ENCODE measurements around the gene TSPAN18. TPM values are rescaled to one million over a fixed set of nuclear protein-coding genes. Genes with fewer than 3 reads are reported as not detected.

TSPAN18 gene
- total and polyA plus RNA-seq, 2 donors: 2.2 to 2.6 TPM

DNA sequence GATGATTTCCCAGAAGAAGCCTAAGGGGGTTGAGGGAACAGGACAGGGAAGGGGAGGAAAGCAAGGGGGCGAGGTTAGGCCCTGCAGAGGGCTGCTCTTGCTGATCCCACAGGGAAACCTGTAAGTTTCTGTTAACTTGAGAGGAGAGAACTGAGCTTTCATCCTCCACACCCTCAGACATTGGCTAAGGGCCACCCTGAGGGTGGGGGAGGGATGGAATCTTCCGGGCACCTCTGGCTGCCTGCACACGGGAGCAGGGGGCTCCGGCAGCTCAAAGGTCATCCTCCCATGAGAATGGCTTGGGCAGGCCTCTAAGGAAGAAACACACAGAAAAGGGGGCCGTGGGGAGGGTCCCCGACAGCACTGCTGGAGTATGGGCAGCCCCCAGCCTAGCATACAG lies 108.1 kb downstream of the TSPAN18 start:
- DNase-seq (ENCODE audit: low read depth in 6 of 9, low spot score in 9 of 9): no peak
- no peaks in the 10 kb centered on the region for H3K27me3 ChIP-seq (ENCODE audit: control insufficient read depth in 2 of 2, insufficient read depth in 1 of 2, low read length in 1 of 2)
- H3K36me3 ChIP-seq (ENCODE audit: control insufficient read depth in 2 of 2, insufficient read depth in 2 of 2, low read length in 1 of 2): no peaks in the 10 kb centered on the region
- 95% methylated on average over 6 of the region's 6 CpGs for WGBS
- no peak overlapping the region for H3K4me3 ChIP-seq (ENCODE audit: low read length in 2 of 2)
- H3K9me3 ChIP-seq (ENCODE audit: control insufficient read depth in 2 of 2, insufficient read depth in 1 of 2, low read length in 1 of 2): no peaks in the 10 kb centered on the region
- peaks cover 0 to 3% of the 10 kb centered on the region in 2 donors for H3K4me1 ChIP-seq (ENCODE audit: control insufficient read depth in 2 of 2, insufficient read depth in 2 of 2, low read length in 2 of 2)
- no peak overlapping the region for H3K27ac ChIP-seq (ENCODE audit: low read depth in 1 of 2, low read length in 1 of 2)

DNA sequence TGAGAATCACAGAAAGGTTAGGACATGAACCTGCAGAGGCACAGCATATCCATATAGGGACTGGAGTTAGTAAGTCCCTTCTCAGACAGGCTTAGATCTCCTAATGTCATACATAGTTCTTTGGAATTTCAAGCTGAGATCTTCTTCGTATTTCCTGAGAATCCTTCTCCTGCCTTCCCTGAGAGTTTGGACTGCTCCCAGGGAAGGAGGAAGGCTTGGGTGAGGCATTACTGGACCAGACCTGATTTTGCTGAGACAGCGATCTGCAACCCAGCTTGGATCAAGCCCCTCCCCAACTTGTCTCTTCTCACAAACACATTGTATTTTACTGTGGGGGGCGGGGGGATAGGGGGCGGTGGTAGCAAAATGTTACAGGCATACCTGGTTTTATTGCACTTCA lies 108.5 kb downstream of the TSPAN18 start:
- Histone ChIP-seq H3K4me3 (ENCODE audit: low read length in 2 of 2) (no peak overlapping the region), H3K27me3 (ENCODE audit: control insufficient read depth in 2 of 2, insufficient read depth in 1 of 2, low read length in 1 of 2) (no peaks in the 10 kb centered on the region), H3K36me3 (ENCODE audit: control insufficient read depth in 2 of 2, insufficient read depth in 2 of 2, low read length in 1 of 2) (no peaks in the 10 kb centered on the region), H3K4me1 (ENCODE audit: control insufficient read depth in 2 of 2, insufficient read depth in 2 of 2, low read length in 2 of 2) (peaks cover 0 to 5% of the 10 kb centered on the region in 2 donors), H3K9me3 (ENCODE audit: control insufficient read depth in 2 of 2, insufficient read depth in 1 of 2, low read length in 1 of 2) (no peaks in the 10 kb centered on the region), H3K27ac (ENCODE audit: low read depth in 1 of 2, low read length in 1 of 2) (no peak overlapping the region)
- WGBS: 93% methylated on average over 4 of the region's 4 CpGs
- DNase-seq (ENCODE audit: low read depth in 6 of 9, low spot score in 9 of 9): no peak

DNA sequence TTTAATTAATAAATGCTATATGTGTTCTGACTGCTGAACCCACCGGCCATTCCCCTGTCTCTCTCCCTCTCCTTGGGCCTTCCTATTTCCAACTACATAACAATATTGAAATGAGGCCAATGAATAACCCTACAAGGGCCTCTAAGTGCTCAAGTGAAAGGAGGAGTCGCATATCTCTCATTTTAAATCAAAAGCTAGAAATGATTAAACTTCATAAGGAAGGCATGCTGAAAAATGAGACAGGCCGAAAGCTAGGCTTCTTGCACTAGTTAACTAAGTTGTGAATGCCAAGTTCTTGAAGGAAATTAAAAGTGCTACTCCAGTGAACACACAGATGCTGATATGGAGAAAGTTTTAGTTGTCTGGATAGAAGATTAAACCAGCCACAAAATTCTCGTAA lies 109.2 kb downstream of the TSPAN18 start:
- Histone ChIP-seq H3K4me1 (ENCODE audit: control insufficient read depth in 2 of 2, insufficient read depth in 2 of 2, low read length in 2 of 2) (peaks cover 0 to 5% of the 10 kb centered on the region in 2 donors), H3K9me3 (ENCODE audit: control insufficient read depth in 2 of 2, insufficient read depth in 1 of 2, low read length in 1 of 2) (no peaks in the 10 kb centered on the region), H3K36me3 (ENCODE audit: control insufficient read depth in 2 of 2, insufficient read depth in 2 of 2, low read length in 1 of 2) (no peaks in the 10 kb centered on the region), H3K27me3 (ENCODE audit: control insufficient read depth in 2 of 2, insufficient read depth in 1 of 2, low read length in 1 of 2) (no peaks in the 10 kb centered on the region), H3K4me3 (ENCODE audit: low read length in 2 of 2) (no peak overlapping the region), H3K27ac (ENCODE audit: low read depth in 1 of 2, low read length in 1 of 2) (no peak overlapping the region)
- 90% methylated on average over 4 of the region's 4 CpGs for WGBS
- no peak for DNase-seq (ENCODE audit: low read depth in 6 of 9, low spot score in 9 of 9)

DNA sequence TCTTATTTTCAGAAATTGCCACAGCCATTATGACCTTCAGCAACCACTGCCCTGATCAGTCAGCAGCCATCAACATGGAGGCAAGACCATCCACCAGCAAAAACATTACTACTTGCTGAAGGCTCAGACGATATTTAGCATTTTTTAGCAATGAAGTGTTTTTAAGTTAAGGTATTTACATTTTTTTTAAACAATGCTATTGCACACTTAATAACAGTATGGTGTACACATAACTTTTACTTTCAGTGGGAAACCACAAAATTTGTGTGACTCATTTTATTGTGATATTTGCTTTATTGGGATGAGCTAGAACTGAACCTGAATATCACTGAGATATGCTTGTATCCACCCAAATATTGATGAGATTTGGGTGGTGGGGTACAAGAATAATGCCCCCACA lies 110.9 kb downstream of the TSPAN18 start:
- 93% methylated on average over 1 of the region's 1 CpG for WGBS
- no peaks in the 10 kb centered on the region for H3K9me3 ChIP-seq (ENCODE audit: control insufficient read depth in 2 of 2, insufficient read depth in 1 of 2, low read length in 1 of 2)
- no peaks in the 10 kb centered on the region for H3K36me3 ChIP-seq (ENCODE audit: control insufficient read depth in 2 of 2, insufficient read depth in 2 of 2, low read length in 1 of 2)
- no peaks in the 10 kb centered on the region for H3K27me3 ChIP-seq (ENCODE audit: control insufficient read depth in 2 of 2, insufficient read depth in 1 of 2, low read length in 1 of 2)
- no peak for DNase-seq (ENCODE audit: low read depth in 6 of 9, low spot score in 9 of 9)
- no peak overlapping the region for H3K27ac ChIP-seq (ENCODE audit: low read depth in 1 of 2, low read length in 1 of 2)
- H3K4me3 ChIP-seq (ENCODE audit: low read length in 2 of 2): no peak overlapping the region
- H3K4me1 ChIP-seq (ENCODE audit: control insufficient read depth in 2 of 2, insufficient read depth in 2 of 2, low read length in 2 of 2): peaks cover 0 to 5% of the 10 kb centered on the region in 2 donors

DNA sequence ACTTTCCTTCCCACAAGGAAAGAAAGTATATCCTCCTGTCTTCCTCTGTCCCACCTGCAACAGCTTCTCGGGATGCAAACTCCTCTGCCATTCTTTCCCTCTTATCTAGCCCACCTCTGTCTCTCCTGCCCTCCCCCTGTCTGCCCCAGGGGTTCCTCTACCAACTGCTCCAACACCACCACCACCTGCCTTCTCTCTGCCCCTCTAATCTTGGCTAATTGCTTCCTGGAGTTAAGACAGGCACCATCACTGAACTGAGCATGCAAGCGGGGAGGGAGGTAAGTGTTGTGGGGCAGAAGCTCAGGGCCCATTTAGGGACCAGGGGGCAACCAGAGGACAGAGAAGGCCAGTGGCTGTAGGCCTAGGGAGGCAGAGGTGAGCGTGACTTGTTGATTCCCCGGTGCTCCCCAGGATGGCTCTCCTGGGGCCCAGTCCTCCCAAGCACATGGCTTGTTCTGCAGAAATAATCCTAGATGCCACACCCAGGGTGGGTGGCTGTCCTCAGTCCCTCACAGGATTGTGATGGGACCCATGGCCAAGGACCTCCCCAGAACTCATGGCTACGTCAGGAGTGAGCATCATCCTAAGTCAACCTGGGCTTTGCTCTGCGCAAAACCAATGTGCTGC lies 112.8 kb downstream of the TSPAN18 start:
- no peak overlapping the region for H3K4me3 ChIP-seq (ENCODE audit: low read length in 2 of 2)
- WGBS: 91% methylated on average over 6 of the region's 6 CpGs
- no peak for DNase-seq (ENCODE audit: low read depth in 6 of 9, low spot score in 9 of 9)

DNA sequence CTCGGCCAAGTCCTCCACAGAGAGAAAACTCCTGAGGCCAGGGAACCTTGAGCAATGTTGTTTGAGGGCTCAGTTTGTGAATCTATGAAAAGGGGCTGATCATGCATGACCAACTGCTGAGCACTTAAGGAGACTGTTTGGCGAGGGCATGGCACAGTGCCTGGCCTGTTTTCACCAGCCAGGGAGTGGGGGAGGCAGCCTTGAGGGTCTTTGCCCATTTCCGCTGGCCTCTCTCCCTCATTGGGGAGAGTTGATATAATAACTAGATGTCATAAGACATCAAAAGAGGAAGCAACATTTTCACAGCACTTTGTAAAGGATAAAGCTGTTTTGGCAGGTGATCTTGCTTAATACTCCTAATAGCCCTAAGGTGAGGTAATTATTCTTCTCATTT lies 113.3 kb downstream of the TSPAN18 start:
- no peak for DNase-seq (ENCODE audit: low read depth in 6 of 9, low spot score in 9 of 9)
- Histone ChIP-seq H3K27ac (ENCODE audit: low read depth in 1 of 2, low read length in 1 of 2) (no peak overlapping the region), H3K27me3 (ENCODE audit: control insufficient read depth in 2 of 2, insufficient read depth in 1 of 2, low read length in 1 of 2) (no peaks in the 10 kb centered on the region), H3K4me1 (ENCODE audit: control insufficient read depth in 2 of 2, insufficient read depth in 2 of 2, low read length in 2 of 2) (peaks cover 0 to 2% of the 10 kb centered on the region in 2 donors), H3K9me3 (ENCODE audit: control insufficient read depth in 2 of 2, insufficient read depth in 1 of 2, low read length in 1 of 2) (no peaks in the 10 kb centered on the region), H3K4me3 (ENCODE audit: low read length in 2 of 2) (no peak overlapping the region), H3K36me3 (ENCODE audit: control insufficient read depth in 2 of 2, insufficient read depth in 2 of 2, low read length in 1 of 2) (no peaks in the 10 kb centered on the region)
- WGBS: 88% methylated on average over 3 of the region's 3 CpGs

More for the DNA sequence above, 112.8 kb downstream of the TSPAN18 start:
- H3K9me3 ChIP-seq (ENCODE audit: control insufficient read depth in 2 of 2, insufficient read depth in 1 of 2, low read length in 1 of 2): no peaks in the 10 kb centered on the region
- no peak overlapping the region for H3K27ac ChIP-seq (ENCODE audit: low read depth in 1 of 2, low read length in 1 of 2)
- H3K36me3 ChIP-seq (ENCODE audit: control insufficient read depth in 2 of 2, insufficient read depth in 2 of 2, low read length in 1 of 2): no peaks in the 10 kb centered on the region
- no peaks in the 10 kb centered on the region for H3K27me3 ChIP-seq (ENCODE audit: control insufficient read depth in 2 of 2, insufficient read depth in 1 of 2, low read length in 1 of 2)
- H3K4me1 ChIP-seq (ENCODE audit: control insufficient read depth in 2 of 2, insufficient read depth in 2 of 2, low read length in 2 of 2): peaks cover 0 to 5% of the 10 kb centered on the region in 2 donors

DNA sequence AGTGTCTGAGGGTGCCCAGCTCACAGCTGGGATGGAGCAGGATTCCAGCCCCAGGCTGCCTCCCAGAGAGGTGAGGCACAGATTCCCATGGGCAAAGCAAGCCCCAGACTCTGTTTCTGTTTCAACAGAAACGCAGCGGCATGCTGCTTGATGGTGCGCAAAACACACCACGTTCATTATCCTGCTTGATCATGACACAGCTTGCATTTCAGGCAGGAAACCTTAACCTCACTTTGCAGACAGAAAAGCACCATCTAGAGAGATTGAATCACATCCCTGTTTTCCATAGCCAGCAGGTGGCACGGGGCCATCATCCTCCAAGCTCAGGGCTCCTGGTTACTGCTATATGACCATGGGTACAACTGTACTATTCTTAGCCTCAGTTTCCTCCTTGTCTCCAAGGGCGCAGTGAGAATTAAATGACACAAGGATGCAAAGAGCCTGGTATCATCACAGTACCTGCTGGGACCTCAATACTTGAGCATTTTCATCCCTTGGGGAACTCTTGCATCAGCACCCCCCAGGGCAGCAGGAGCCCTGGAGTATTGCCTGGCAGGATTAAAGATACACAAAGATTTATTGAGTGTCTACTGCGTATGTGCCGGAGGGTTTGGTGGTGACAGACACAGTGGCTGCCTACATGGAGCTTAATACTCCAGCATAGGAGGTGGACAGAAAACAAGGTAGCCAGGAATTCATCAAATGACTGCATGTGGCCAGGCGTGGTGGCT lies 113.9 kb downstream of the TSPAN18 start:
- no peak overlapping the region for H3K27ac ChIP-seq (ENCODE audit: low read depth in 1 of 2, low read length in 1 of 2)
- H3K27me3 ChIP-seq (ENCODE audit: control insufficient read depth in 2 of 2, insufficient read depth in 1 of 2, low read length in 1 of 2): no peaks in the 10 kb centered on the region
- no peak overlapping the region for H3K4me3 ChIP-seq (ENCODE audit: low read length in 2 of 2)
- no peaks in the 10 kb centered on the region for H3K36me3 ChIP-seq (ENCODE audit: control insufficient read depth in 2 of 2, insufficient read depth in 2 of 2, low read length in 1 of 2)
- DNase-seq (ENCODE audit: low read depth in 6 of 9, low spot score in 9 of 9): no peak
- H3K9me3 ChIP-seq (ENCODE audit: control insufficient read depth in 2 of 2, insufficient read depth in 1 of 2, low read length in 1 of 2): no peaks in the 10 kb centered on the region
- 92% methylated on average over 9 of the region's 9 CpGs for WGBS
- H3K4me1 ChIP-seq (ENCODE audit: control insufficient read depth in 2 of 2, insufficient read depth in 2 of 2, low read length in 2 of 2): peaks cover 0 to 2% of the 10 kb centered on the region in 2 donors

DNA sequence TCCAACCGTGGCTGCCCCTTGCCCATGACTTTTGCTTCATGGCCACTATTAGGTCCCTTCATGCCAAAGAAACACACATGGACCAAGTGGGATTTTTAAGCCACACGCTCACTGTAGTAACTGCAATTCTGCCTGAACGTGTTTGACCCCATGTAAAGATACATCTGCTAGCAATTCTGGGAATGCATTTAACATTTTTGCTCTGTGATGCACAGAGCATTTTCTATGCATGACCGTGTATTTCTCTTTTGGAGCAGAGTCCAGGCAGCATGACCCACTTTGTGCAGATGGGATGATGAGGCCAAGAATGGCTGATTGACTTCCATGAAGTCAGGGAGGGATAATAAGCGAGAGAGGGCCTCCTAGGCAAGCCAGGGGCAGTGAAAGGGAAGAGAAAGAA lies 115.5 kb downstream of the TSPAN18 start:
- peaks cover 0 to 2% of the 10 kb centered on the region in 2 donors for H3K4me1 ChIP-seq (ENCODE audit: control insufficient read depth in 2 of 2, insufficient read depth in 2 of 2, low read length in 2 of 2)
- no peaks in the 10 kb centered on the region for H3K36me3 ChIP-seq (ENCODE audit: control insufficient read depth in 2 of 2, insufficient read depth in 2 of 2, low read length in 1 of 2)
- H3K27ac ChIP-seq (ENCODE audit: low read depth in 1 of 2, low read length in 1 of 2): no peak overlapping the region
- no peak for DNase-seq (ENCODE audit: low read depth in 6 of 9, low spot score in 9 of 9)
- H3K27me3 ChIP-seq (ENCODE audit: control insufficient read depth in 2 of 2, insufficient read depth in 1 of 2, low read length in 1 of 2): no peaks in the 10 kb centered on the region
- 91% methylated on average over 5 of the region's 5 CpGs for WGBS
- peaks cover 0 to 7% of the 10 kb centered on the region in 2 donors for H3K9me3 ChIP-seq (ENCODE audit: control insufficient read depth in 2 of 2, insufficient read depth in 1 of 2, low read length in 1 of 2)
- H3K4me3 ChIP-seq (ENCODE audit: low read length in 2 of 2): no peak overlapping the region

DNA sequence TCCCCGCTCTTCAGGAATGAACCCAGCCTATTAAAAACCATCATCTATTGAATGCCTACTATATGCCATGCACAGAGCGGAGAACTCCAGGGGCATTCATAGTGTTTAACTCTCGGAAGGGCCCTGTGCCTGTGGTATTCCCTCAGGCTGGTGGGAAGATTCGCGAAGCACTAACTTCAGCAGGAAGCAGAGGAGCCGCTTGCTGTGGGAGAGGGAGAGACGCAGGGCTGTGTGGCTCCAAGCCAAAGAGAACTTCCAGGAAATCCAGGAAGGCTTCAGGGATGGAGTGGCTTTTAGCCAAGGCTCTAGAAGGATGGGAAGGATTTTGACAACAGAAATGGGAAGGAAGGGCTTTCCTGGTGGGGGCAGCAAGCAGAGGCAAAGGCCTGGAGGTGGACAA lies 120.1 kb downstream of the TSPAN18 start:
- H3K4me3 ChIP-seq (ENCODE audit: low read length in 2 of 2): no peak overlapping the region
- H3K27ac ChIP-seq (ENCODE audit: low read depth in 1 of 2, low read length in 1 of 2): no peak overlapping the region
- H3K4me1 ChIP-seq (ENCODE audit: control insufficient read depth in 2 of 2, insufficient read depth in 2 of 2, low read length in 2 of 2): no peaks in the 10 kb centered on the region
- DNase-seq (ENCODE audit: low read depth in 6 of 9, low spot score in 9 of 9): no peak
- peaks cover 0 to 7% of the 10 kb centered on the region in 2 donors for H3K9me3 ChIP-seq (ENCODE audit: control insufficient read depth in 2 of 2, insufficient read depth in 1 of 2, low read length in 1 of 2)
- no peaks in the 10 kb centered on the region for H3K36me3 ChIP-seq (ENCODE audit: control insufficient read depth in 2 of 2, insufficient read depth in 2 of 2, low read length in 1 of 2)
- H3K27me3 ChIP-seq (ENCODE audit: control insufficient read depth in 2 of 2, insufficient read depth in 1 of 2, low read length in 1 of 2): no peaks in the 10 kb centered on the region
- WGBS: 97% methylated on average over 7 of the region's 7 CpGs

Data from thymus (tissue), 11 donors.